ENCODE measurements around the gene CUBN.

The CUBN gene

GRCh38 chr10:17066807-17067206 lies 62.8 kb downstream of the CUBN start:
- DNase-seq: no peak

GRCh38 chr10:17066000-17066399 lies 63.6 kb downstream of the CUBN start:
- DNase-seq: no peak

GRCh38 chr10:17065273-17065672 lies 64.3 kb downstream of the CUBN start:
- no peak for DNase-seq

- no peak for DNase-seq
Observed at GRCh38 chr10:17064435-17064834, 65.2 kb downstream of the CUBN start.

GRCh38 chr10:17062955-17063484 lies 66.6 kb downstream of the CUBN start:
- no peak for DNase-seq

- DNase-seq: no peak
Observed at GRCh38 chr10:17062493-17062892, 67.1 kb downstream of the CUBN start.

GRCh38 chr10:17062009-17062408 lies 67.6 kb downstream of the CUBN start:
- no peak for DNase-seq

GRCh38 chr10:17061418-17061817 lies 68.2 kb downstream of the CUBN start:
- DNase-seq: no peak

GRCh38 chr10:17060289-17060688 lies 69.3 kb downstream of the CUBN start:
- no peak for DNase-seq

- DNase-seq: no peak
Observed at GRCh38 chr10:17059197-17059688, 70.4 kb downstream of the CUBN start.

- DNase-seq: no peak
Observed at GRCh38 chr10:17058093-17058492, 71.5 kb downstream of the CUBN start.

- DNase-seq: no peak
Observed at GRCh38 chr10:17056781-17057428, 72.7 kb downstream of the CUBN start.

- DNase-seq: no peak
Observed at GRCh38 chr10:17053513-17053912, 76.1 kb downstream of the CUBN start.

- no peak for DNase-seq
Observed at GRCh38 chr10:17053061-17053460, 76.5 kb downstream of the CUBN start.

- no peak for DNase-seq
Observed at GRCh38 chr10:17051851-17052250, 77.8 kb downstream of the CUBN start.

GRCh38 chr10:17049195-17049594 lies 80.4 kb downstream of the CUBN start:
- DNase-seq: no peak

- DNase-seq: no peak
Observed at GRCh38 chr10:17047908-17048307, 81.7 kb downstream of the CUBN start.

- no peak for DNase-seq
Observed at GRCh38 chr10:17046989-17047388, 82.6 kb downstream of the CUBN start.

GRCh38 chr10:17043586-17043985 lies 86.0 kb downstream of the CUBN start:
- no peak for DNase-seq

GRCh38 chr10:17041626-17042520 lies 87.7 kb downstream of the CUBN start:
- DNase-seq: no peak

- no peak for DNase-seq
Observed at GRCh38 chr10:17038627-17039026, 91.0 kb downstream of the CUBN start.

GRCh38 chr10:17037910-17038309 lies 91.7 kb downstream of the CUBN start:
- DNase-seq: no peak

- DNase-seq: no peak
Observed at GRCh38 chr10:17035446-17035845, 94.2 kb downstream of the CUBN start.

Data from activated naive CD4-positive, alpha-beta T cell (primary cell).